Stimulated activated CD4-positive, alpha-beta T cell treated with anti-CD3 and anti-CD28 coated beads, TNF-alpha, amount 100 ng/mL, for 4 hours (primary cell): ENCODE data around the gene EFHD2.
"Not testable (repeated sequence)": the region's sequence is repeated elsewhere in the genome, so short reads cannot be mapped to it uniquely, and the experiment has no call there.

Experiments
- DNase-seq, 3 experiments: peaks; one replicate each; pipeline ENCODE4 v3.0.0-alpha.2; 2020; ENCODE audit warnings: low read depth in 3 of 3

EFHD2 gene

DNA sequence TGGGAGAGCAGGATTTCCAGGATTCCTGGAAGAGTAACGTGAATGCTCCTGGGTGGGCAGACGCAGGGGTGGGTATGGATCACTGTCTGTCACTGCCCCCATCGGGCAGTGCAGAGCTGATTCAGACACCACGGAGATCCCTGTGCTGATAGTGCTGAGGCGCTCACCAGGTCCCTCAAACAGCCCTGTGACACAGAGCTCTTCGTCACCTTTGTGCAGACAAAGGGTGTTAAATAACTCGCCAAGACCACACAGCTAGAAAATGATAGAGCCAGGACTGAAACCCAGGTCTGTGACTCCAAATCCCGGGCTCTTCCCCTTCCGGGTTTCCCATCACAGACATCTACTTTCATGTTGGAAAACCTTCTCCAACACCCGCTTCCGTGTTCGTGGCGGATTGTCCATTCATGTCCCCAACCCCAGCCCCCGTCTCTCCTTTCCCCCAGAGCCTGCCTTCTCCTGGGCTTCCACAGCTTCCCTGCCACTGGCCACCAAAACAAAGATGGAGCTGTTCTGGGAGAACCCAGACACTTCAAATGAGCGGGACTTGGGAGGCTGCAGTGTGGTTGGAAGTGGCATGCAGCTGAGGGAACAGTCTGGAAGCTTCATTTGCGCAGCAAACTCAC lies 2.6 kb downstream of the EFHD2 start:
- DNase-seq = no peak

DNA sequence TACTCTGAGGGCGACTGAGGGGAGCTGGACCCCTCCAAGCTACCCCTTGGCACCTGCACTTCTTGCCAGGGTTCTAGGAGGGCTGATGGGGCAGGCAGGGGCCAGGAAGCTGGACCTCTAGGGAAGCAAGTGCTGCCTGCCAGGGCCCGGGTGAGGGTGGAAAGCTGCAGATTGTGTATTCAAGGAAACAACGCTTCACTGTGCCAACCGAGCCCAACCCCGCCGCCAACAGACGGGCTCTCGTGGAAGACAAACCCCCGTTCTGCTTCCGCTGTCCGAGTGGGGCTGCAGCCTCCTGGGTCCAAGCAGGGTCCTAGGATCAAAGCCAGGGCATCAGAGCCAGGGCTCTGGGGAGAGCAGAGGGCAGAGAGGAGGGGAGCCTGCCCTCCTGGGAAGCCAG lies 3.2 kb downstream of the EFHD2 start:
- DNase-seq = no peak

DNA sequence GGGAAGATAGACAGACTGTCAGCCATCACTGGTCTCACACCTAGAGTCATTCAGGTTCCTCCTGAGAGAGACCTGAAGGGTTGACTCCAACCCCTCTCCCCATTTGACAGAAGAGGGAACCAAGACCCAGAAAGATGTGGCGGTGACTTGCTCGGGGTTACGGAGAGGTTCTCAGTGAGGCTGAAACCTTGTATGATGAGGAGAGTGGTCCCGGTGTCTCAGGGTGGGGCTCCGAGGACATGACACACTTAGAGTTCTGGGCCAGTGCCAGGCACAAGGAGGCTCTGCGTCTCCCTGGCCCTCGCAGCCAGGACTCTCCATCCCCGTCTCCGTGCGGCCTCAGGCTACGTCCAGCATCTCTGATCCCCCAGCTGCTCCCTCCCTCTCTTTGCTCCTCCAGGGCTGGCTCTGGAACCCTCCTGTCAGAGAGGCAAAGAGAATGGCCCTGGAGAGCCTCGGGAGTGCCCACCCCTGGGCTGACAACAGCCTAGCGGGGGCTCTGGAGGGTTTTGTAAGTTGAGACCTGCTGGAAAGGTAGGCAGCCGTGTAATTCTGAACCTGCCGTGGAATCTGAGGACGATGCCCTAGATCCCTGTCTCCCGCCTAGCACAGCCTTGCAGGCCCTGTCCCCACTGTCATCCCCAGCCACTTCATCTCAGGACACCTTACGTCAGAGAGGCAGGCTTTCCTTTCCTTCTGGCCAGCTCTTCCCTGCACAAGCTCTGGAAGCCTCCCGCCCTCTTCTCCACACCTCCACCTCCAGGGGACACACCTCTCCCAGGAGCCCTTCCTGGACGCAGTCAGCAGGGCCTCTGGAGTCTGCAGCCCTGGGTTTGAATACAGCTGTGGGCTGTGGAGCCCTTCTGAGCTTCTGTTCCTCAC lies 4.1 kb downstream of the EFHD2 start:
- DNase-seq = no peak

DNA sequence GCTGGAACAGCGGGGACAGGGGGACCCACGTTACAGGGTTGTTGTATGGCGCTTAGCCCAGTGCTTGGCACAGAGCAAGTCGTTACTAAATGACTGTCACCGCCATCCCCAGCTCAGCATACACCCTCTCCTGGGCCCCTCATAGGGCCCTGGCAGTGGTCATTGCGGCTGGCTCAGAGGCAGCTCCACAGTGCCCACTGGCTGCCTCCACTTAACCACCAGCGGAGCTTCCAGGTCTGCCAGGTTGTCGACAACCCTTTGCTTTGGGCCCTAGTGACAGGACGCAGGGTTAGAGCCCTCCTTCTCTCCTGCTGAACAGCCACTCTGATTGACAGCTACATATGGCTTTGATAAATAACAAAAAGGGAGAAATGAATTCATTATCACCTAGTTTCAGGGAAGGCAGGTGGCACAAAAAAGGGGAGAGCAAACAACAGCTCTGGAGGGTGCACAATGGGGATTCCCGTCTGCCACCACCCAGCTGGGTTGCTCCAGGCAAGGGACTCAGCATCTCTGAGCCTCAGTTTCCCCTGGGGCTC lies 4.8 kb downstream of the EFHD2 start:
- no peak for DNase-seq

DNA sequence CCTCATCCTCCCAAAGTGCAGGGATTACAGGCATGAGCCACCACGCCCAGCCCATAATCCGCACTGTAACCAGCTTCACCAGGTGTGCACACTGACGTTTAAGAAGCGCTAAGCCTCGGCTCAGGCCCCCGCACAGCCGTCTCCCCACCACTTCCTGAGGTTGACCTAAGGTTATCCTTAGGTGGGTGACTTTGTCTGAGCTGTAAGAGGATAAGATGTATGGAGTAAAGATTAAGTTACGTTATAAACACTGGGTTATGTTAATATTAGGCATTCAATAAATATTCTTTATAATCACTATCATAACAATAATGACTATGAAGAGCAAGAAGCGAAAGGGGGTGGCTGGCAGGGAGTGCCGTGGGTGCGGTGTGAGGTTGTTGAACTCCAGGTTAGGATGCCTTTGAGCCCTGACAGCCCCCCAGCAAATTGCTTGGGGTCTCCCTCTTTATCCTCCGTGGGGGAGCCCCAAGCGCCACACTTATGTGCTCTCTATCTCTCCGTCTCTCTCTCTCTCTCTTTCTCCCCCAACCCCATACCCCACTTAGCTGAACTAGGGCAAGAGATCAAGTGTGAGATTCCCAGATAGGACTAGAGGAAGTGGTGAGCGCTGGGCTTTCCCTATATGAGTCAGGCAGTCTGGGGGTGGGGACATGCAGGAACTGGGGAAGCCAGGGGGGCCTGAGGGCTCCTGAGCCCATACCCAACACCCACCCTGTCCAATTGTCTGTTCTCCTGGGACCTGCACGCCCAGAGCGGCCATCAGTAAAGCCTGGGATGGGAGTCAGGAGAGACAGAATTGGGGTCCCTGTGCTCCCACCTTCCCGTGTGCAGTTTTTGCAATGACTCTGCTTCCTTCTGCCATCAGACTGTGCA lies 7.6 kb downstream of the EFHD2 start:
- DNase-seq = peak in 2 of 3 experiments; percentile 38 to 53

DNA sequence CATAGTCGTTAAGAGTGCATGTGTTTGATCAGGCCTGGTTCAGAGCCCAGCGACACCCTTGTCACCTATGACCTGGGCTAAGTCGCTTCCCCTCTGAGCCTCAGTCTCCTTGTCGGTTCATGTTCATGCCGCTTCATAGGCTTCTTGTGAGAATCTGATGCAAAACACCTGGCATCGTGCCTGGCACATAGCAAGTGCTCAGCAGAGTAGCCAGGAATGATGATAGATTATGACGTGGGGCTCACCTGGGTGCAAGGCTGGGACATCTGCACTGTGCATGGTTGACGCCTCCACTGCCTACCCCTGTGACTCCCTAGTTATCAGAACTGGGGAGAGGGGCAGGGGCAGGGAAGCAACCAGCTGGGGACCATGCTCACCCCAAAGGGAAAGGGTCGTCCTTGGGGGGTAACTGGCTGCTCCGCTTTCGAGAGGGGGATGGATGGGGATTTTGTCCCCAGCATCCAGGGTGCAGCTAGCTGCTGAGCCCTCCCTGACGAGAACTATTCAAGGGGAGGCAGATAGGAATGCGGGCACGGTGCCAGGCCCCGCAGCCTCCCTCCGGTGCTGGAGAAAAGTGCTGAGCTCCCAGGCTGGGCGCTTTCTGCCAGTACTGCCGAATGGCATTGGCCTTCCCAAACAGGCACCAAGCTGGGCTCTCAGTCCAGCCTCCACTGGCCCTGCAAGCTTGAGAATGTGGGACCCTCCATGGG lies 9.3 kb downstream of the EFHD2 start:
- no peak for DNase-seq

DNA sequence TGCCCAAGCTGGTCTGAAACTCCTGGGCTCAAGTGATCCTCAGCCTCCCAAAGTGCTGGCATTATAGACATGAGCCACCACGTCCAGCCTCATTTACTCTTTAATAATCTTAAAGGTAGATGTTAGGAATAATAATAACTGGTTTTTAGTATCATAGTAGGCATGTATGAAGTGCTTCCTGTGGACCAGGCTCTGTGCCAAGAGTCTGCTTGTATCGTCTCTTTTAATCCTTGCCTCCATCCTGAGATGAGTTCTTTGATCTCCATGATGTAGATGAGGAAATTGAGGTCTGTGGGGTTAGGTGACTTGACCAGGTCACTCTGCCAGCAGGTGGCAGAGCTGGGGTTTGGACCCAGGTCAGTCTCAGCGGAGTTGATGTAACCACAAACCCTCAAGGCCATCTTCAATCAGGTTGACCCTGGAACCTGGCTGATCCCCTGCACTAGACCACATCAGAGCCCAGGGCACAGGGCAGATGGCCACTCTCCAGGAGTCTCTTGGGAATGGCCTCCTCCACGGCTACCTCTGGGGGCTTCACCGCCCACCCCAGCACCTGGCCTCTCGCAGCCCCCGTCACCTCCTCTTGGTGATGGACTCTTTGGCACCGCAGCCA lies 11.3 kb downstream of the EFHD2 start:
- no peak for DNase-seq

DNA sequence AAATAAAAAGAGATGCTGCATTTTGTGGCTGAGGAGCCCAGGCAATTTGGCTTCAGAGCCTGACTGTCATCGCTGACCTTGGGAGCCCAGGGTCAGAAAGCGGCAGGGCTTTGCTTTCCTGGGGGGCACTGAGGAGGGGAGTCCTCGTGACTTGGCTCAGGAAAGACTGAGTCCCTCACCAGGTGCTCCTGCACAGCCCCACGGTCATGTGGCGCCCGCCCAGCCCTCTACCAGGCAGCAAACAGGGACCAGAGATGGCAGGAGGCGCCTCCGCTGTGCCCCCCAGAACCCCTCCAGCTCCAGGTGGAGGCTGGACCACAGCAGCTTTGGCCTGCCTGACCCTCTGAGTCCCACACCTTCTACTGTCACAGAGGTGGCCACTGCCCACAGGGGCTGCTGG lies 13.2 kb downstream of the EFHD2 start:
- no peak for DNase-seq

DNA sequence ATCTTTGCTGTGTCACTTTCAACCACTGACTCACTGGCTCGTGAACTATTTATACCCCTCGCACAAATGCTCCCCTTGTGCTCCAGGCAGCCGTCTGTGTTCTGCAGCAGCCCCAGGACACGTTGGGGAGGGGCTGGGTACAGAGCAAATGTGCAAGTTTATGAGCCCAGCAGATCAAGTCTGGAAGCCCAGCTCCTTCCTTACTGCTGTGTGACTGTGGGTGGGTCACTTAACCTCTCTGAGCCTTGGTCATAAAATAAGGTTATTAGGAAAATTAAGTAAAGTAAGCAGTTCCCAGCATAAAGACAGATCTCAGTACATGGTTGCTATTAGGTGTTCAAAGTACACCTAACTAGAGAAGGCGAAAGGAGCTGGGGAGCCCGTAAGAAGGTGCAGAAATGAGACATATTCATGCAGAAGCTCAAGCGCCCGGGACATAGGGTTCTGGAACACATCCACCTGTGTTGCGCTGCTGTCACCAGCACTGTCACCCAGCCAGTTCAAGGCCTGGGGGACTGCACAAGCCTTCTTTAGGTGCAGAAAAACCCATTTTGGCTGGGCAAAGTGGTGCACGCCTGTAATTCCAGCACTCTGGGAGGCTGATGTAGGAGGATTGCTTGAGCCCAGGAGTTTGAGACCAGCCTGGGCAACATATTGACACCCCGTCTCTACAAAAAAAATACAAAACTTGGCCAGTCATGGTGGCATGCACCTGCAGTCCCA lies 13.8 kb downstream of the EFHD2 start:
- no peak for DNase-seq

DNA sequence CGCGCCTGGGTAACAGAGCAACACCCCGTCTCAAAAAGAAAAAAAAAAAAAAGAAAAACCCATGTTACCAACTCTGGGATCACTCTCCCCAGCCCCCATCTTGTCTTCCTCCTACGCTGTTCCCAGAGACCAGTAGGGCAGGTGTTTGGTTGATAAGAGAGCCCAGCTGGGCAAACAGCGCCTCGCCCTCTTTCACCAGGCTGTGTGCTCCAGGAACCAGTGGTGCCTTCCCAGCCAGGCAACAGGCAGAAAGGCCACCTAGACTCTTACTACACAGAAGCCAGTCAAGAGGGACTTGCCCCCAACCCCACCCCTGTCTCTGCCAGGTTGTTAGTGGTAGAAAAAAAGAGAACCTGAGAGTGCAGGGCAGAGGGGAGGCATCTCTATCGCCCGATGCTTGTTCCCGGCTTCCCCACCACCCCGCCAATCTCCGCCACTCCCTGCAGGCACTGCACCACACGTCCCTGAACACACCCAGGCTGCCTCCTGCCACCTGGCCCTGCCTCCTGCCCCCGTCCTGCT lies 14.5 kb downstream of the EFHD2 start:
- no peak for DNase-seq

DNA sequence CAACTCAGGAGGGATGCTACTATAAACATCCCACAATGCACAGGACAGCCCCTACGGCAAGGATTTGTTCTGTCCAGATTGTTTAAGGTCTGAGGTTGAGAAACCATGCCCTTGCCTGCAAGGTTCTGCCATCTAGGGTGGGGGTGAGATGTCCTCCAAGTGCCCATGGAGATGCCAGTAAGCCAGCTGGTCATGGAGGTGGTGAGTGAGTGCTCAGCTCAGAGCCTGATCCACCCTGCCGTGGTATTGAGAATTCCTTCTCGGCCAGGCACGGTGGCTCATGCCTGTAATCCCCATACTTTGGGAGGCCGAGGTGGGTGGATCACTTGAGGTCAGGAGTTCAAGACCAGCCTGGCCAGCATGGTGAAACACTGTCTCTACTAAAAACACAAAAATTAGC lies 15.3 kb downstream of the EFHD2 start:
- DNase-seq = no peak

DNA sequence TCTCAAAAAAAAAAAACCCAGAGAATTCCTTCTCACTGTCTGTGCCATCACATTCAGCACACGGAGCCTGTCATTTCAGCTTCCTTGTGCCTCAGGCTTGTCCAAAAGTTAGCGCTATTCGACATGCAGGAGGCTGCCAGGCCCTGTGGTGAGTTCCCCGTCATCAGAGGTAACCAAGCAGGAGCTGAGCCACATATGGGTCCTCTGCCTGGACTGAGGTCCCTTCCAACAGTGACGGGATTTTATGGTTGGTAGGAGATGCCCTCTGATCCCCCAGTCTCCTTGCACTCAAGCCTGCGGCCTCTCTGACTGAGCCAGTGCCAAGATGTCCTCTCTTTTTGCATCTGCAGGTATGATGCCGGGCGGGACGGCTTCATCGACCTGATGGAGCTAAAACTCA lies 15.8 kb downstream of the EFHD2 start:
- no peak for DNase-seq

DNA sequence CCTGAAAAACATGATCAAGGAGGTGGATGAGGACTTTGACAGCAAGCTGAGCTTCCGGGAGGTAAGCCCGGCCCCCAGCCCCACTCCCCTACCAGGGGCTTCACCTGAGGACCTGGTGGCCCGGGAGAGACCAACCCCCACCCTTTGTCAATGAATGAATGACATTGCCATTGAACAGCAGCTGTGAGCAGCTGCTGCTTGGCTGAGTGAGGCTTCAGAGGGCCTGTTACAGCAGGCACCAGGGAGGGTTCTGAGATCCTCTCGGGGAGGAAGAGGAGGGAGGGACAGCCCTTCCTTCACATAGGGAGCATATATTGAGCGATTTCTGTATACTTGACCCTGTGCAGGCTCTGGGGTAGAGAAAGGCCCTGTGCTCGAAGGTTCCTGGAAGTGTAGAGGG lies 16.3 kb downstream of the EFHD2 start:
- DNase-seq = no peak

DNA sequence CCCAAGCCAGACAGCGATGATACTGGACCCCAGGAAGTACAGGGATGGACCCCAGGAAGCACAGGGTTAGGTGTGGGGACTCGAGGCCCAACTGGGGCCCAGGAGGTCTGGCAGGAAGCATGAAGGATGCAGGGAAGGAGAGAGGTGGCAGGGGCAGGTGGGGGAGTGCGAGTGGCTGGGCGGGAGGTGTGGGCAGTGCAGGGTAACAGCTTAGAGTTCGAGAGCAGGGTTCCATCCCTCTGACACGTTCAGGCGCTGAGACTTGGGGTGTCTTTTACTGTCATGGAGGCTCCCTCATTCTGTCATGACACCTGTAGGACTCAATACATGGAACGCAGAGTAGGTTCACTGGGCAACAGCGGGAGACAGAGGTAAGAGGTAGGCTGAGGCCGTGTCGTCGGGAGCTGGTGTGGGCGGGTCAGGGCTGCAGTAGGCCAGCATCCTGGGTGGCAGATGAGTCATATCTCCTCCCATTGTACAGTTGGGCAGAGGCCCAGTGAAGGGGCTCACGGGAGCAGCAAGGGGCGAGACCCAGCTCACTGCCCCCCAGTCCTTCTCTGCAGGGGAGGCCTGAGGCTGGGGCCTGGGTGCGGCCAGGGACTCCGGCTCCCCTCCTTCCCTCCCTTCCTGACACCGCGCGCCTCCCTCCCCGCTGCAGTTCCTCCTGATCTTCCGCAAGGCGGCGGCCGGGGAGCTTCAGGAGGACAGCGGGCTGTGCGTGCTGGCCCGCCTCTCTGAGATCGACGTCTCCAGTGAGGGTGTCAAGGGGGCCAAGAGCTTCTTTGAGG lies 17.0 kb downstream of the EFHD2 start:
- DNase-seq = no peak

DNA sequence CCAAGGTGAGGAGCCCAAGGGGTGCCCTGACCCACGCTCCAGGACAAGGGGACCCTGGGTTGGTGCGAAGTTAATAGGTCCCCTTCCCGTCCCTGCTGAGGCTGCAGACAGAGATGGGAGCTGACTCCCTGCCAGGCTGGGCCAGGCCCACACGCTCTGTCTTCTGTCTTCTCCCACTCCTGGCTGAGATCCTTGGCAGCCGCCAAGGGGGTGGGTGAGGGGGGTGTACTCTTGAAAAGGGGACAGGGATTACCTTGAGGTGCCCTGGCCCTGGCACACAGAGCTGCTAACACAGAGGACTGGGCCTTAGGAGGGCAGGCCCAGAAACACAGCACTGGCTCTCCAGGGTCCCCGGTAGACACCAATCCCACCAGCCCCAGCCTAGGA lies 17.6 kb downstream of the EFHD2 start:
- DNase-seq = no peak

DNA sequence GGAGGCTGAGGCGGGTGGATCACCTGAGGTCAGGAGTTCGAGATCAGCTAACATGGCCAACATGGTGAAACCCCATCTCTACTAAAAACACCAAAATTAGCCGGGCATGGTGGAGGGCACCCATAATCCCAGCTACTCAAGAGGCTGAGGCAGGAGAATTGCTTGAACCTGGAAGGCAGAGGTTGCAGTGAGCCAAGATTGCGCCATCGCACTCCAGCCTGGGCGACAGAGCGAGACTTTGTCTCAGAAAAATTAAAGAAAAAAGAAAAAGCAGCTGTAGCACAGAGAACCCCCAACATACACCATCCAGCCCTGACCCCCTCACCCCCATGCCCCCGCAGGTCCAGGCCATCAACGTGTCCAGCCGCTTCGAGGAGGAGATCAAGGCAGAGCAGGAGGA lies 18.6 kb downstream of the EFHD2 start:
- not testable (repeated sequence) for DNase-seq

DNA sequence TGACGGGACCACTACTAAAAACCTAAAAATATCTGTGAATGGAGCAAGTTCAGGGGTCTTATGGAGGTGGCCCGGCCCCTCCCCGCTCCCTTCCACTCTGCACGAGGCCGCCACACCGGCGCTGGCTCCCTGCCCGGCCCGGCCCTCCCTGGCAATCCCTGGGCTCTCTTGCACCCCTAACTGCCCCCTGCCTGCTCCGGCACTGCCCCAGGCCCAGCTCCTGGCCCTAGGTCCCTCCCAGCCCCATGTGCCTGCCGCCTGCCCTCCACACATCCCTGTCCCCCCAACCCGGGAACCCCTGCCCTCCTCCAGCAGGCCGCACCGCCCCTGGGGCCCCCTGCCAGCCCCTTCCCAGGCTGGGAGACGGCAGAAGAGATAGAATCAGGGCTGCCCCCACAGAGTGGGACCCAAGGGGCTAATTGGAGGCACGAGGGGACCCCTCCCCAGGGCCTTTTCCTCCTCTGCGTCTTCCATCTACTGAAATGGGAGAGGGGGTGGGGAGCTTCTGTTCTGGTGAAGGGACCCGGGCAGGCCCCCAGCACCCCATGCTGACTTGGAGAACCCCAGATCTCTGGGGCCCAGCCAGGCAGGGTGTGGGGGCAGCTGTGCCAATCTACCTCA lies 19.2 kb downstream of the EFHD2 start:
- DNase-seq = no peak

DNA sequence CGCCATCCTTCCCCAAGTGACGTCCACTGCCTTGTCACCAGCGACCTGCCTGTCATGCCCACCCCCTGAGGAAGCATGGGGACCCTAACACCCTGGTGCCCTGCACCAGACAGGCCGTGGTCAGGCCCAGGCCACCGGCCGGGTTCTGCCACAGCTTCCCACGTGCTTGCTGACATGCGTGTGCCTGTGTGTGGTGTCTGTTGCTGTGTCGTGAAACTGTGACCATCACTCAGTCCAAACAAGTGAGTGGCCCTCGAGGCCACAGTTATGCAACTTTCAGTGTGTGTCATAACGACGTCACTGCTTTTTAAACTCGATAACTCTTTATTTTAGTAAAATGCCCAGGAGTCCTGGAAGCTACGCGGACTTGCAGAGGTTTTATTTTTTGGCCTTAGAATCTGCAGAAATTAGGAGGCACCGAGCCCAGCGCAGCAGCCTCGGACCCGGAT lies 20.0 kb downstream of the EFHD2 start:
- no peak for DNase-seq
